ENCODE measurements around the gene SULT2B1.

GRCh38 chr19:48524732-48525131 is 27.2 kb upstream of the SULT2B1 start:
- TF ChIP-seq POLR2A (IDR thresholded peaks at IDR 0.05) (no peak), CTCF (IDR thresholded peaks at IDR 0.05) (no peak)

Measured in body of pancreas (tissue), 4 donors.